GM06990 (cell line): ENCODE measurements around the gene HMG20B.
A peak's percentile ranks its signal among the peaks of the same experiment; 100 is the strongest.

ENCODE experiments used
- DNase-seq: peaks from one replicate; pipeline ENCODE4 v3.0.0-alpha.2; 2011; ENCODE audit not compliant: insufficient read length; ENCODE audit errors: extremely low read depth
- H3K27me3 ChIP-seq: replicated peaks from 2 replicates; pipeline ENCODE4 v1.6.0; 2011; ENCODE audit warnings: low read length; ENCODE audit not compliant: control insufficient read depth, insufficient read depth
- H3K36me3 ChIP-seq: 2 replicates; pipeline ENCODE4 v1.5.1; 2011; ENCODE audit warnings: low read length; ENCODE audit not compliant: control insufficient read depth, insufficient read depth
- H3K4me3 ChIP-seq: replicated peaks from 2 replicates; pipeline ENCODE4 v1.5.1; 2011; ENCODE audit warnings: low read depth, mild to moderate bottlenecking, control low read depth, low read length
- CTCF ChIP-seq: IDR thresholded peaks from 2 replicates; pipeline ENCODE4 v1.5.1; 2011; ENCODE audit warnings: low read length, control low read depth, mild to moderate bottlenecking, inconsistent platforms; ENCODE audit not compliant: insufficient read depth, poor library complexity, severe bottlenecking

HMG20B gene

GRCh38 chr19:3544742-3545668, 27.7 kb upstream of the HMG20B start:
- Histone ChIP-seq H3K4me3 (no peak overlapping the region), H3K36me3 (peaks cover 19% of the 10 kb centered on the region), H3K27me3 (no peaks in the 10 kb centered on the region)
- peak; percentile 98 for TF ChIP-seq CTCF
- peak; percentile 68 for DNase-seq

GRCh38 chr19:3545669-3546034, 27.1 kb upstream of the HMG20B start:
- Histone ChIP-seq H3K4me3 (no peak overlapping the region), H3K27me3 (no peaks in the 10 kb centered on the region), H3K36me3 (peaks cover 19% of the 10 kb centered on the region)
- DNase-seq, result no peak
- no peak for TF ChIP-seq CTCF

- no peak for TF ChIP-seq CTCF
Observed at GRCh38 chr19:3546119-3546518, 26.6 kb upstream of the HMG20B start.

GRCh38 chr19:3547301-3547731, 25.4 kb upstream of the HMG20B start:
- Histone ChIP-seq H3K4me3 (no peak overlapping the region), H3K27me3 (no peaks in the 10 kb centered on the region), H3K36me3 (peaks cover 21% of the 10 kb centered on the region)
- TF ChIP-seq CTCF, result peak; percentile 66
- DNase-seq, result peak; percentile 31

More at GRCh38 chr19:3546119-3546518, 26.6 kb upstream of the HMG20B start:
- H3K36me3 ChIP-seq, result peaks cover 21% of the 10 kb centered on the region
- DNase-seq, result peak; percentile 16
- no peak overlapping the region for H3K4me3 ChIP-seq
- H3K27me3 ChIP-seq, result no peaks in the 10 kb centered on the region

GRCh38 chr19:3547767-3548282, 24.9 kb upstream of the HMG20B start:
- no peak overlapping the region for H3K4me3 ChIP-seq
- peak; percentile 17 for DNase-seq
- TF ChIP-seq CTCF, result no peak
- peaks cover 19% of the 10 kb centered on the region for H3K36me3 ChIP-seq
- H3K27me3 ChIP-seq, result no peaks in the 10 kb centered on the region

GRCh38 chr19:3548606-3549005, 24.1 kb upstream of the HMG20B start:
- H3K27me3 ChIP-seq, result no peaks in the 10 kb centered on the region
- peaks cover 16% of the 10 kb centered on the region for H3K36me3 ChIP-seq
- no peak for TF ChIP-seq CTCF
- no peak overlapping the region for H3K4me3 ChIP-seq
- DNase-seq, result no peak
